Endothelial cell of umbilical vein (primary cell): ENCODE measurements around the gene LAMC1. TPM values are rescaled to one million over a fixed set of nuclear protein-coding genes. Genes with fewer than 3 reads are reported as not detected.
"Not testable (repeated sequence)": the region's sequence is repeated elsewhere in the genome, so short reads cannot be mapped to it uniquely, and the experiment has no call there.

Source experiments
- BruUV-seq: library from RNA; stranded (reverse); fragments of 400-500 nt; replicated peaks from 2 replicates; lab custom pipeline; 2021; lab: Mats Ljungman, UMichigan
- CTCF ChIA-PET: fragments of 300-600, 350-600 bp; sonication (Branson Sonifier 250); formaldehyde crosslinking; loops from one replicate; lab custom pipeline; 2021; ENCODE audit warnings: antibody characterized with exemption, inconsistent platforms; lab: Charles Lee
- POLR2A ChIA-PET: fragments of 300-600, 350-600 bp; sonication (Branson Sonifier 250); formaldehyde crosslinking; loops from one replicate; lab custom pipeline; 2021; ENCODE audit warnings: antibody characterized with exemption, inconsistent platforms; lab: Charles Lee
- DNase-seq: peaks from one replicate; pipeline ENCODE4 v3.0.0-alpha.2; 2011; ENCODE audit warnings: low read depth, low spot score
- FAIRE-seq: peaks from 2 replicates; lab custom pipeline; 2011; peaks lifted over from hg19 to GRCh38; lab: Jason Lieb, UNC
- H2AFZ ChIP-seq: 2 replicates; pipeline ENCODE4 v1.6.0; 2012; ENCODE audit warnings: low read depth, low read length, control low read depth, inconsistent platforms
- H3K27ac ChIP-seq: 2 replicates; pipeline ENCODE4 v1.5.1; 2011; ENCODE audit warnings: low read depth, mild to moderate bottlenecking, control low read depth, low read length, moderate library complexity; ENCODE audit not compliant: insufficient read depth
- H3K27me3 ChIP-seq, 2 experiments: 2 replicates each; pipeline versions ENCODE4 v1.6.0 to v1.6.1; 2011; ENCODE audit warnings: low read length in 2 of 2, mixed read lengths in 1 of 2; ENCODE audit not compliant: control insufficient read depth in 2 of 2, insufficient read depth in 2 of 2
- H3K36me3 ChIP-seq, 2 experiments: 2 replicates in 1 of 2; 3 replicates in 1 of 2; pipeline ENCODE4 v1.5.1; 2011; ENCODE audit warnings: low read length in 2 of 2, mild to moderate bottlenecking in 1 of 2, moderate library complexity in 1 of 2; ENCODE audit not compliant: control insufficient read depth in 2 of 2, insufficient read depth in 2 of 2; ENCODE audit errors: extremely low read depth in 1 of 2
- H3K4me1 ChIP-seq: 3 replicates; pipeline ENCODE4 v1.5.1; 2011; ENCODE audit warnings: mild to moderate bottlenecking, low read length; ENCODE audit not compliant: control insufficient read depth, insufficient read depth; ENCODE audit errors: extremely low read depth
- H3K4me2 ChIP-seq: 2 replicates; pipeline ENCODE4 v1.6.1; 2011; ENCODE audit warnings: low read length, control low read depth, mixed read lengths; ENCODE audit not compliant: insufficient read depth
- H3K4me3 ChIP-seq, 3 experiments: fragments of 200-600 bp in 1 of 3; sonication (generic), shearing (Covaris generic) in 1 of 3; replicated peaks in 1 of 3; 2 replicates each; pipeline ENCODE4 v1.5.1; 2011 to 2016; ENCODE audit warnings: control low read depth in 3 of 3, low read length in 3 of 3, mild to moderate bottlenecking in 2 of 3, inconsistent platforms in 1 of 3, low read depth in 1 of 3, moderate library complexity in 1 of 3; ENCODE audit not compliant: insufficient read depth in 1 of 3
- H3K79me2 ChIP-seq: 2 replicates; pipeline ENCODE4 v1.6.0; 2012; ENCODE audit warnings: low read length, inconsistent platforms; ENCODE audit not compliant: control insufficient read depth, insufficient read depth
- H3K9ac ChIP-seq: replicated peaks from 2 replicates; pipeline ENCODE3; 2011; ENCODE audit warnings: low read length, control low read depth; ENCODE audit not compliant: insufficient read depth; ENCODE audit errors: extremely low read depth
- H3K9me1 ChIP-seq: replicated peaks from 3 replicates; pipeline ENCODE4 v1.6.0; 2011; ENCODE audit warnings: mild to moderate bottlenecking, low read length; ENCODE audit not compliant: control insufficient read depth, insufficient read depth; ENCODE audit errors: extremely low read depth
- H3K9me3 ChIP-seq: replicated peaks from 2 replicates; pipeline ENCODE4 v1.5.1; 2012; ENCODE audit warnings: low read length, inconsistent platforms; ENCODE audit not compliant: control insufficient read depth, insufficient read depth
- H4K20me1 ChIP-seq: replicated peaks from 2 replicates; pipeline ENCODE3; 2011; ENCODE audit warnings: mild to moderate bottlenecking, low read length; ENCODE audit not compliant: control insufficient read depth, insufficient read depth; ENCODE audit errors: extremely low read depth
- MYC ChIP-seq: IDR thresholded peaks from one replicate; pipeline ENCODE4 v1.6.1; 2011; ENCODE audit warnings: mild to moderate bottlenecking, low read depth, low read length
- POLR2AphosphoS5 ChIP-seq: IDR thresholded peaks from 2 replicates; pipeline ENCODE4 v1.6.1; 2012; ENCODE audit warnings: low read depth, mild to moderate bottlenecking, control low read depth, low read length, moderate library complexity; ENCODE audit not compliant: insufficient read depth
- dilution Hi-C: fragments of 300-500 bp; cut with MboI; formaldehyde crosslinking; loops from one replicate; pipeline ENCODE4 v1.15.0; 2019; ENCODE audit warnings: low sequenced_read_pairs; ENCODE audit not compliant: extremely low pct_ligation_motif_present
- intact Hi-C: fragments of 100-400 bp; cut with micrococcal nuclease; formaldehyde crosslinking; loops from one replicate; pipeline ENCODE4 v1.10.0; 2022
- polyA plus RNA-seq, 4 experiments: library from polyadenylated mRNA; depleted of rRNA in 3 of 4; stranded (reverse) in 3 of 4; unstranded in 1 of 4; fragments of >200 nt; gene quantifications; 2 replicates each; pipeline versions ENCODE4 v1.2.1 to v1.2.3, GENCODE V29; 2011 to 2012; ENCODE audit warnings: missing spikeins in 1 of 4
- total RNA-seq: library from RNA; stranded (reverse); gene quantifications from 2 replicates; pipeline ENCODE4 v1.2.3, GENCODE V29; 2021

Gene LAMC1
- total and polyA plus RNA-seq, 2 donors (not counting 3 experiments of a cell fraction or from before 2014, with no cell fraction given), result 92.5 to 216 TPM

- no peak overlapping the region for H3K4me2 ChIP-seq
- TF ChIP-seq POLR2AphosphoS5 (no peak), MYC (no peak)
- no peak for FAIRE-seq
- no peak overlapping the region for H3K4me3 ChIP-seq
- no peak for DNase-seq
- no peak overlapping the region for H2AFZ ChIP-seq
- dilution Hi-C loops (no loop called here), intact Hi-C loops (no loop called here)
- H3K79me2 ChIP-seq, result peaks cover 84% of the 10 kb centered on the region
- ChIA-PET POLR2A (no interaction called here), CTCF (interaction anchor here (1.2 kb wide), 1 partner anchor 18 kb away, joined by 5 read pairs; no protein-coding TSS in a partner anchor)
- no peaks in the 10 kb centered on the region for H3K27me3 ChIP-seq
- H3K4me1 ChIP-seq, result peaks cover 13% of the 10 kb centered on the region
- no peaks in the 10 kb centered on the region for H3K36me3 ChIP-seq
- no peak overlapping the region for H3K9ac ChIP-seq
- no peaks in the 10 kb centered on the region for H4K20me1 ChIP-seq
- H3K27ac ChIP-seq, result no peak overlapping the region
- H3K9me3 ChIP-seq, result no peaks in the 10 kb centered on the region
- H3K9me1 ChIP-seq, result no peaks in the 10 kb centered on the region
- no TSS peak for BruUV-seq
Measured at GRCh38 chr1:183065168-183065706, 42.0 kb downstream of the LAMC1 start.

GRCh38 chr1:183066432-183066831 is 43.2 kb downstream of the LAMC1 start:
- H3K36me3 ChIP-seq, POLR2A ChIA-PET, FAIRE-seq, H3K27me3 ChIP-seq, DNase-seq, H3K4me3 ChIP-seq, H3K9me3 ChIP-seq, H4K20me1 ChIP-seq, dilution Hi-C loops, intact Hi-C loops, H3K4me2 ChIP-seq, H3K9me1 ChIP-seq, H2AFZ ChIP-seq, BruUV-seq, H3K27ac ChIP-seq, H3K9ac ChIP-seq: not testable (repeated sequence)
- CTCF ChIA-PET, result interaction anchor here (1.2 kb wide), 2 partner anchors 19 to 104 kb away, joined by 3 to 5 read pairs; no protein-coding TSS in a partner anchor
- H3K79me2 ChIP-seq, result peaks cover 83% of the 10 kb centered on the region
- H3K4me1 ChIP-seq, result peaks cover 18% of the 10 kb centered on the region
